Neutrophil (primary cell): ENCODE results near the gene RAB21.
"Not testable (repeated sequence)": the region's sequence is repeated elsewhere in the genome, so short reads cannot be mapped to it uniquely, and the experiment has no call there.

ENCODE experiments used
- H3K27ac ChIP-seq: fragments of 200-600 bp; sonication (generic); 2 replicates; pipeline ENCODE4 v1.5.1; 2016; ENCODE audit warnings: mild to moderate bottlenecking, moderate library complexity
- H3K27me3 ChIP-seq: fragments of 200-600 bp; sonication (generic); 2 replicates; pipeline ENCODE4 v1.6.0; 2016; ENCODE audit warnings: mild to moderate bottlenecking
- H3K36me3 ChIP-seq: fragments of 200-600 bp; sonication (generic); 2 replicates; pipeline ENCODE4 v1.5.1; 2017
- H3K4me1 ChIP-seq, 2 experiments: fragments of 200-600 bp in 1 of 2; sonication (generic) in 1 of 2; 1 replicate in 1 of 2; 2 replicates in 1 of 2; pipeline versions ENCODE4 v1.5.1 to v1.6.1; 2013 to 2016; ENCODE audit warnings: low read depth in 1 of 2, low read length in 1 of 2, mild to moderate bottlenecking in 1 of 2, moderate library complexity in 1 of 2; ENCODE audit not compliant: control insufficient read depth in 1 of 2, insufficient read depth in 1 of 2
- H3K4me3 ChIP-seq, 2 experiments: fragments of 200-600 bp in 1 of 2; sonication (generic) in 1 of 2; 1 replicate in 1 of 2; 2 replicates in 1 of 2; pipeline ENCODE4 v1.5.1; 2013 to 2016; ENCODE audit warnings: low read depth in 1 of 2, low read length in 1 of 2, mild to moderate bottlenecking in 1 of 2, moderate library complexity in 1 of 2
- H3K9me3 ChIP-seq: fragments of 200-600 bp; sonication (generic); 2 replicates; pipeline ENCODE4 v1.5.1; 2016
- CTCF ChIP-seq: fragments of 200-600 bp; sonication (generic); IDR thresholded peaks from 2 replicates; pipeline ENCODE4 v1.5.1; 2016; ENCODE audit warnings: antibody characterized with exemption

Gene RAB21

GRCh38 chr12:71755146-71755892, 656 bp downstream of the RAB21 start:
- TF ChIP-seq CTCF = no peak
- peak overlapping the region; percentile 81 to 88 for H3K4me3 ChIP-seq
- peak overlapping the region; percentile 98 for H3K27ac ChIP-seq
- no peaks in the 10 kb centered on the region for H3K36me3 ChIP-seq
- H3K9me3 ChIP-seq = no peaks in the 10 kb centered on the region
- H3K4me1 ChIP-seq = peaks cover 26 to 42% of the 10 kb centered on the region in 2 experiments
- peaks cover 4% of the 10 kb centered on the region for H3K27me3 ChIP-seq

GRCh38 chr12:71756054-71756690, 1.5 kb downstream of the RAB21 start:
- no peaks in the 10 kb centered on the region for H3K36me3 ChIP-seq
- no peaks in the 10 kb centered on the region for H3K27me3 ChIP-seq
- H3K9me3 ChIP-seq = no peaks in the 10 kb centered on the region
- TF ChIP-seq CTCF = no peak
- peak overlapping the region; percentile 81 to 88 for H3K4me3 ChIP-seq
- peaks cover 26 to 42% of the 10 kb centered on the region in 2 experiments for H3K4me1 ChIP-seq
- peak overlapping the region; percentile 98 for H3K27ac ChIP-seq

GRCh38 chr12:71759941-71760340, 5.3 kb downstream of the RAB21 start:
- Histone ChIP-seq H3K36me3 (no peaks in the 10 kb centered on the region), H3K4me3 (no peak overlapping the region), H3K27me3 (no peaks in the 10 kb centered on the region), H3K27ac (peak overlapping the region; percentile 38), H3K4me1 (peaks cover 19 to 36% of the 10 kb centered on the region in 2 experiments), H3K9me3 (no peaks in the 10 kb centered on the region)
- no peak for TF ChIP-seq CTCF

GRCh38 chr12:71760471-71760870, 5.8 kb downstream of the RAB21 start:
- Histone ChIP-seq H3K27me3 (no peaks in the 10 kb centered on the region), H3K4me3 (no peak overlapping the region), H3K9me3 (no peaks in the 10 kb centered on the region), H3K36me3 (no peaks in the 10 kb centered on the region), H3K4me1 (peaks cover 19 to 36% of the 10 kb centered on the region in 2 experiments), H3K27ac (peak overlapping the region; percentile 38)
- TF ChIP-seq CTCF = no peak

GRCh38 chr12:71761354-71761753, 6.7 kb downstream of the RAB21 start:
- H3K27ac ChIP-seq = peak overlapping the region; percentile 38
- peaks cover 11 to 28% of the 10 kb centered on the region in 2 experiments for H3K4me1 ChIP-seq
- H3K36me3 ChIP-seq, H3K9me3 ChIP-seq, H3K4me3 ChIP-seq, H3K27me3 ChIP-seq: not testable (repeated sequence)
